ENCODE data around the gene IRF5.

Gene IRF5

DNA sequence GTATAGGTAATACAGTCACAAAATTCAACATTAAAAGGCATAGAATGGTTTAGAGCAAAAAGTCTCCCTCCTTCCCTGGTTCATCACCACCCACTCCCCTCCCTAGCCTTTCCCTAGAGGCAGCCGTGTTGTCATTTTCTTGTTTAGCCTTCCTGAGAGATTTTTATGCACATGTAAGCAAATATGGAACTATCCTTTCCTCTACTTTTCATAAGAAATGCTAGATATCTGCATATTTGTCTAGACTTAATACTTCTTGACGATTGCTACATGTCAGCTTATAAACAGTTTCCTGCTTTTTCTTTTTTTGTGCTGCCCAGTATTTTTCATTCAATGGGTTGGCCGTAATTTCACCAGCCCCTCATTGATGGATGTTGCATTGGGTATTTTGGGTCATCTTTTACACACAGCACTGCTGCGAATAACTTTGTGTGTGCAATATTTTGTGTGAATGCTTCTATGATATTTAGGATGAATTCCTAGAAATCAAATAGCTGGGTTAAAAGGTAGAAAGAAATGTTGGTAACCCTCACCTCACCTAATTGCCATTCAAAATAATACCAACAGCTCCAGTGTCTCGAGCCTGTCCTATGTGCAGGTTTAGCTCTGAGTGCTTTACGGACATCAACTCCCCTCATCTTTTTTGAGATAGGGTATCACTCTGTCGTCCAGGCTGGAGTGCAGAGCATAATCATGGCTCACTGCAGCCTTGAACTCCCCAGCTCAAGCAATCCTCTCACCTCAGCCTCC lies 6.9 kb downstream of the IRF5 start:
- Histone ChIP-seq H2AFZ (no peak overlapping the region), H3K4me2 (ENCODE audit: low read length) (no peak overlapping the region), H3K27me3 (ENCODE audit: control insufficient read depth, insufficient read depth, low read length) (no peaks in the 10 kb centered on the region), H3K36me3 (ENCODE audit: control insufficient read depth, insufficient read depth, low read length) (no peaks in the 10 kb centered on the region), H3K9me3 (ENCODE audit: control insufficient read depth, low read length) (no peaks in the 10 kb centered on the region), H3K9ac (no peak overlapping the region), H3K27ac (no peak overlapping the region), H3K4me3 (ENCODE audit: low read depth, low read length) (no peak overlapping the region), H3K79me2 (no peaks in the 10 kb centered on the region), H3K4me1 (no peaks in the 10 kb centered on the region)
- no peak for TF ChIP-seq CTCF (IDR thresholded peaks at IDR 0.05)

GRCh38 chr7:128945668-128946366 lies 8.1 kb downstream of the IRF5 start:
- no peak overlapping the region for H3K9ac ChIP-seq
- no peak overlapping the region for H3K4me2 ChIP-seq (ENCODE audit: low read length)
- no peaks in the 10 kb centered on the region for H3K79me2 ChIP-seq
- H3K27ac ChIP-seq = no peak overlapping the region
- H3K36me3 ChIP-seq (ENCODE audit: control insufficient read depth, insufficient read depth, low read length) = no peaks in the 10 kb centered on the region
- H2AFZ ChIP-seq = no peak overlapping the region
- no peak for TF ChIP-seq CTCF (IDR thresholded peaks at IDR 0.05)
- no peak overlapping the region for H3K4me3 ChIP-seq (ENCODE audit: low read depth, low read length)
- no peaks in the 10 kb centered on the region for H3K27me3 ChIP-seq (ENCODE audit: control insufficient read depth, insufficient read depth, low read length)
- no peaks in the 10 kb centered on the region for H3K9me3 ChIP-seq (ENCODE audit: control insufficient read depth, low read length)
- peaks cover 3% of the 10 kb centered on the region for H3K4me1 ChIP-seq

- no peak for TF ChIP-seq CTCF (IDR thresholded peaks at IDR 0.05)
- H3K27ac ChIP-seq = no peak overlapping the region
- peaks cover 3% of the 10 kb centered on the region for H3K4me1 ChIP-seq
- H2AFZ ChIP-seq = no peak overlapping the region
- no peaks in the 10 kb centered on the region for H3K36me3 ChIP-seq (ENCODE audit: control insufficient read depth, insufficient read depth, low read length)
- no peak overlapping the region for H3K4me3 ChIP-seq (ENCODE audit: low read depth, low read length)
- H3K4me2 ChIP-seq (ENCODE audit: low read length) = no peak overlapping the region
- H3K9ac ChIP-seq = no peak overlapping the region
- H3K79me2 ChIP-seq = no peaks in the 10 kb centered on the region
- H3K27me3 ChIP-seq (ENCODE audit: control insufficient read depth, insufficient read depth, low read length) = no peaks in the 10 kb centered on the region
- no peaks in the 10 kb centered on the region for H3K9me3 ChIP-seq (ENCODE audit: control insufficient read depth, low read length)
Measured at GRCh38 chr7:128946936-128947830, 9.5 kb downstream of the IRF5 start.

DNA sequence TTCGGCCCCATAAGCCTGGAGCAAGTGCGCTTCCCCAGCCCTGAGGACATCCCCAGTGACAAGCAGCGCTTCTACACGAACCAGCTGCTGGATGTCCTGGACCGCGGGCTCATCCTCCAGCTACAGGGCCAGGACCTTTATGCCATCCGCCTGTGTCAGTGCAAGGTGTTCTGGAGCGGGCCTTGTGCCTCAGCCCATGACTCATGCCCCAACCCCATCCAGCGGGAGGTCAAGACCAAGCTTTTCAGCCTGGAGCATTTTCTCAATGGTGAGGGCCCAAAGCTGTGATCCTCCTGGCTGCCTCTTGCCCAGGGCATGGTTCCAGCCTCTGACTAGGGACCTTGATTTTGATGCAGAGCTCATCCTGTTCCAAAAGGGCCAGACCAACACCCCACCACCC lies 10.1 kb downstream of the IRF5 start:
- Histone ChIP-seq H3K9ac (no peak overlapping the region), H3K4me1 (peaks cover 3% of the 10 kb centered on the region), H3K9me3 (ENCODE audit: control insufficient read depth, low read length) (no peaks in the 10 kb centered on the region), H2AFZ (no peak overlapping the region), H3K27ac (no peak overlapping the region), H3K36me3 (ENCODE audit: control insufficient read depth, insufficient read depth, low read length) (no peaks in the 10 kb centered on the region), H3K4me3 (ENCODE audit: low read depth, low read length) (no peak overlapping the region), H3K79me2 (no peaks in the 10 kb centered on the region), H3K27me3 (ENCODE audit: control insufficient read depth, insufficient read depth, low read length) (no peaks in the 10 kb centered on the region), H3K4me2 (ENCODE audit: low read length) (no peak overlapping the region)
- TF ChIP-seq CTCF (IDR thresholded peaks at IDR 0.05) = no peak
